Ramos (cell line): ENCODE measurements around the gene DDX56.

Experiments
- in situ Hi-C: fragments of 300-500 bp; cut with MboI; formaldehyde crosslinking; loops from one replicate; pipeline ENCODE4 v1.14.3; 2022; ENCODE audit warnings: low sequenced_read_pairs; ENCODE audit not compliant: unreplicated experiment

DDX56 gene

GRCh38 chr7:44573464-44574286, at the start of gene DDX56:
Gene DDX56, minus strand, starts transcription at chr7:44573908. Its CDS starts 13 bp downstream, at chr7:44573895.
- in situ Hi-C loops, result no loop called here

- in situ Hi-C loops, result no loop called here
Observed at GRCh38 chr7:44622342-44623151, 48.8 kb upstream of the DDX56 start.

- in situ Hi-C loops, result no loop called here
Observed at GRCh38 chr7:44621750-44622103, 48.0 kb upstream of the DDX56 start.

- in situ Hi-C loops, result no loop called here
Observed at GRCh38 chr7:44621034-44621749, 47.5 kb upstream of the DDX56 start.

GRCh38 chr7:44618753-44619152, 45.0 kb upstream of the DDX56 start:
- in situ Hi-C loops, result no loop called here

- in situ Hi-C loops, result no loop called here
Observed at GRCh38 chr7:44618045-44618444, 44.3 kb upstream of the DDX56 start.

GRCh38 chr7:44617225-44617890, 43.6 kb upstream of the DDX56 start:
- in situ Hi-C loops, result no loop called here

- in situ Hi-C loops, result no loop called here
Observed at GRCh38 chr7:44616545-44616944, 42.8 kb upstream of the DDX56 start.

GRCh38 chr7:44615793-44616192, 42.1 kb upstream of the DDX56 start:
- in situ Hi-C loops, result no loop called here

GRCh38 chr7:44615149-44615611, 41.5 kb upstream of the DDX56 start:
- in situ Hi-C loops, result no loop called here

GRCh38 chr7:44609829-44610228, 36.1 kb upstream of the DDX56 start:
- in situ Hi-C loops, result no loop called here

- in situ Hi-C loops, result no loop called here
Observed at GRCh38 chr7:44608916-44609648, 35.4 kb upstream of the DDX56 start.

GRCh38 chr7:44607141-44608068, 33.7 kb upstream of the DDX56 start:
- in situ Hi-C loops, result no loop called here

GRCh38 chr7:44606341-44607140, 32.8 kb upstream of the DDX56 start, which contains the start of gene OGDH:
Gene OGDH, plus strand, starts transcription at chr7:44606627. Its CDS starts 17,717 bp downstream, at chr7:44624344.
- in situ Hi-C loops, result no loop called here

GRCh38 chr7:44604941-44605340, 31.2 kb upstream of the DDX56 start:
- in situ Hi-C loops, result no loop called here

GRCh38 chr7:44603193-44603592, 29.5 kb upstream of the DDX56 start:
- in situ Hi-C loops, result no loop called here

- in situ Hi-C loops, result no loop called here
Observed at GRCh38 chr7:44602576-44602910, 28.8 kb upstream of the DDX56 start.

- in situ Hi-C loops, result loop anchor here (10.0 kb wide), 1 partner anchor 536 kb away; no protein-coding TSS in a partner anchor
Observed at GRCh38 chr7:44599222-44599621, 25.5 kb upstream of the DDX56 start.
